OCI-LY7 (cell line): ENCODE results near the gene MBIP. TPM values are rescaled to one million over a fixed set of nuclear protein-coding genes. Genes with fewer than 3 reads are reported as not detected.

Source experiments
- BruUV-seq: library from RNA; stranded (reverse); fragments of 400-500 nt; replicated peaks from 2 replicates; lab custom pipeline; 2021; lab: Mats Ljungman, UMichigan
- CTCF ChIA-PET: fragments of 300-600 bp; sonication (Branson Sonifier 250); formaldehyde crosslinking; loops from one replicate; lab custom pipeline; 2022; ENCODE audit warnings: antibody characterized with exemption; ENCODE audit not compliant: unreplicated experiment; lab: Charles Lee
- POLR2A ChIA-PET: fragments of 300-600 bp; sonication (Branson Sonifier 250); formaldehyde crosslinking; loops from one replicate; lab custom pipeline; 2022; ENCODE audit warnings: antibody characterized with exemption; lab: Charles Lee
- DNase-seq: peaks from one replicate; pipeline ENCODE4 v3.0.0-alpha.2; 2015; ENCODE audit warnings: low spot score
- H2AFZ ChIP-seq: fragments of 200-600 bp; sonication (generic), shearing (Covaris generic); 2 replicates; pipeline ENCODE4 v1.6.1; 2014; ENCODE audit warnings: mild to moderate bottlenecking, antibody characterized with exemption, low read length, moderate library complexity
- H3K27ac ChIP-seq: fragments of 200-600 bp; sonication (generic); 2 replicates; pipeline ENCODE4 v1.5.1; 2014; ENCODE audit warnings: mixed run types, low read depth, mild to moderate bottlenecking, moderate library complexity, low read length, inconsistent platforms; ENCODE audit not compliant: poor library complexity, severe bottlenecking
- H3K36me3 ChIP-seq: fragments of 200-600 bp; sonication (generic); 2 replicates; pipeline ENCODE4 v1.6.1; 2014; ENCODE audit warnings: mild to moderate bottlenecking, antibody characterized with exemption, low read length, moderate library complexity, mixed read lengths; ENCODE audit not compliant: insufficient read depth
- H3K4me1 ChIP-seq: fragments of 200-600 bp; sonication (generic); 2 replicates; pipeline ENCODE4 v1.5.1; 2014; ENCODE audit warnings: mild to moderate bottlenecking, low read length; ENCODE audit not compliant: insufficient read depth, poor library complexity, severe bottlenecking
- H3K4me2 ChIP-seq: fragments of 200-600 bp; sonication (generic); 2 replicates; pipeline ENCODE4 v1.6.1; 2014; ENCODE audit warnings: mild to moderate bottlenecking, low read length
- H3K4me3 ChIP-seq: fragments of 200-600 bp; sonication (generic); 2 replicates; pipeline ENCODE4 v1.5.1; 2014; ENCODE audit warnings: mild to moderate bottlenecking, low read depth, low read length; ENCODE audit not compliant: poor library complexity, severe bottlenecking
- H3K79me2 ChIP-seq: fragments of 200-600 bp; sonication (generic); 2 replicates; pipeline ENCODE4 v1.6.1; 2016; ENCODE audit warnings: low read depth, mild to moderate bottlenecking, low read length, moderate library complexity, mixed read lengths; ENCODE audit not compliant: insufficient read depth
- H3K9me2 ChIP-seq: fragments of 200-600 bp; sonication (generic); 2 replicates; pipeline ENCODE4 v1.6.1; 2016; ENCODE audit warnings: mild to moderate bottlenecking, low read length, mixed read lengths; ENCODE audit not compliant: insufficient read depth
- H3K9me3 ChIP-seq: fragments of 200-600 bp; sonication (generic); 2 replicates; pipeline ENCODE4 v1.6.1; 2014; ENCODE audit warnings: mild to moderate bottlenecking, mixed run types, low read length, mixed read lengths
- H4K20me1 ChIP-seq: fragments of 200-600 bp; sonication (generic); 2 replicates; pipeline ENCODE4 v1.6.1; 2014; ENCODE audit warnings: mild to moderate bottlenecking, antibody characterized with exemption, low read length, moderate library complexity, mixed read lengths; ENCODE audit not compliant: insufficient read depth
- CTCF ChIP-seq: fragments of 200-600 bp; sonication (generic); conservative IDR thresholded peaks from 2 replicates; pipeline ENCODE4 v1.5.1; 2014; ENCODE audit warnings: mild to moderate bottlenecking, antibody characterized with exemption, low read length, moderate library complexity, mixed read lengths
- EZH2phosphoT487 ChIP-seq: fragments of 200-600 bp; sonication (generic); IDR thresholded peaks from 2 replicates; pipeline ENCODE4 v1.6.1; 2018; ENCODE audit warnings: low read depth, borderline replicate concordance, mild to moderate bottlenecking, mixed run types, antibody characterized with exemption, low read length, moderate library complexity, mixed read lengths
- intact Hi-C: fragments of 100-400 bp; cut with micrococcal nuclease; formaldehyde crosslinking; loops from one replicate; pipeline ENCODE4 v1.10.0; 2022; ENCODE audit not compliant: unreplicated experiment
- total RNA-seq, 2 experiments: library from RNA; depleted of rRNA in 1 of 2; stranded (reverse); fragments of >200 nt in 1 of 2; shearing (Covaris generic) in 1 of 2; gene quantifications; 2 replicates each; pipeline ENCODE4 v1.2.3, GENCODE V29; 2014 to 2022

Gene MBIP
- total RNA-seq, 2 experiments from 2014 or later: 8.8 to 28.1 TPM

- BruUV-seq: no TSS peak
- H4K20me1 ChIP-seq: no peaks in the 10 kb centered on the region
- no peaks in the 10 kb centered on the region for H3K9me2 ChIP-seq
- no peaks in the 10 kb centered on the region for H3K9me3 ChIP-seq
- no peak overlapping the region for H3K4me3 ChIP-seq
- no peak overlapping the region for H2AFZ ChIP-seq
- intact Hi-C loops: no loop called here
- ChIA-PET CTCF (no interaction called here), POLR2A (no interaction called here)
- no peak overlapping the region for H3K27ac ChIP-seq
- no peak for TF ChIP-seq CTCF
- no peak for TF ChIP-seq EZH2phosphoT487
- H3K4me1 ChIP-seq: no peaks in the 10 kb centered on the region
- H3K36me3 ChIP-seq: peaks cover 77% of the 10 kb centered on the region
- DNase-seq: no peak
- H3K79me2 ChIP-seq: no peaks in the 10 kb centered on the region
- H3K4me2 ChIP-seq: no peak overlapping the region
Measured at GRCh38 chr14:36301159-36301558, 19.3 kb downstream of the MBIP start.

- no peaks in the 10 kb centered on the region for H4K20me1 ChIP-seq
- H3K4me3 ChIP-seq: no peak overlapping the region
- CTCF ChIA-PET: no interaction called here
- H2AFZ ChIP-seq: no peak overlapping the region
- H3K36me3 ChIP-seq: peaks cover 74% of the 10 kb centered on the region
- H3K4me1 ChIP-seq: no peaks in the 10 kb centered on the region
- H3K4me2 ChIP-seq: no peak overlapping the region
- intact Hi-C loops: no loop called here
- no peak overlapping the region for H3K27ac ChIP-seq
- H3K9me2 ChIP-seq: no peaks in the 10 kb centered on the region
- POLR2A ChIA-PET: interaction anchor here (0.7 kb wide), 1 partner anchor 20 kb away, joined by 3 read pairs; the partner anchor contains the start of gene MBIP
- no peak for DNase-seq
- no peaks in the 10 kb centered on the region for H3K9me3 ChIP-seq
- TF ChIP-seq EZH2phosphoT487 (no peak), CTCF (no peak)
- BruUV-seq: no TSS peak
- no peaks in the 10 kb centered on the region for H3K79me2 ChIP-seq
Measured at GRCh38 chr14:36300337-36300736, 20.1 kb downstream of the MBIP start.
